Measurements from ENCODE around the gene UST. TPM values are rescaled to one million over a fixed set of nuclear protein-coding genes. Genes with fewer than 3 reads are reported as not detected.
"Not testable (repeated sequence)": the region's sequence is repeated elsewhere in the genome, so short reads cannot be mapped to it uniquely, and the experiment has no call there.

Gene UST
- total RNA-seq, 2 donors from 2014 or later, result 1.1 to 2.7 TPM

- no peak for DNase-seq
- Histone ChIP-seq H3K4me3 (no peak overlapping the region), H3K9me3 (no peaks in the 10 kb centered on the region), H3K4me1 (no peaks in the 10 kb centered on the region), H3K27ac (peak overlapping the region; percentile 62), H3K9ac (ENCODE audit: low read depth in 2 of 2, low read length in 2 of 2) (no peak overlapping the region), H3K27me3 (no peaks in the 10 kb centered on the region), H3K36me3 (no peaks in the 10 kb centered on the region)
- no peak for TF ChIP-seq CTCF (IDR thresholded peaks at IDR 0.05)
- intact Hi-C loops (cut with DNase I), result no loop called here
These were observed 14.7 kb downstream of the UST start for GRCh38 chr6:148761527-148762011.

GRCh38 chr6:148762231-148762630 lies 15.4 kb downstream of the UST start:
- Histone ChIP-seq H3K9ac (ENCODE audit: low read depth in 2 of 2, low read length in 2 of 2) (no peak overlapping the region), H3K27me3 (no peaks in the 10 kb centered on the region), H3K4me3 (no peak overlapping the region), H3K27ac (no peak overlapping the region), H3K4me1 (no peaks in the 10 kb centered on the region), H3K9me3 (no peaks in the 10 kb centered on the region), H3K36me3 (no peaks in the 10 kb centered on the region)
- intact Hi-C loops (cut with DNase I), result no loop called here
- DNase-seq, result no peak
- TF ChIP-seq CTCF (IDR thresholded peaks at IDR 0.05), result no peak

- H3K9me3 ChIP-seq; intact Hi-C loops (cut with DNase I); H3K36me3 ChIP-seq; H3K4me3 ChIP-seq; H3K4me1 ChIP-seq; H3K27me3 ChIP-seq; H3K27ac ChIP-seq; DNase-seq; H3K9ac ChIP-seq (ENCODE audit: low read depth in 2 of 2, low read length in 2 of 2): not testable (repeated sequence)
These were observed 17.6 kb downstream of the UST start for GRCh38 chr6:148764259-148765020.

- no peak for DNase-seq
- TF ChIP-seq CTCF (IDR thresholded peaks at IDR 0.05), result no peak
- Histone ChIP-seq H3K9ac (ENCODE audit: low read depth in 2 of 2, low read length in 2 of 2) (no peak overlapping the region), H3K4me3 (no peak overlapping the region), H3K27ac (no peak overlapping the region), H3K9me3 (no peaks in the 10 kb centered on the region), H3K4me1 (no peaks in the 10 kb centered on the region), H3K36me3 (no peaks in the 10 kb centered on the region), H3K27me3 (no peaks in the 10 kb centered on the region)
- intact Hi-C loops (cut with DNase I), result no loop called here
These were observed 19.3 kb downstream of the UST start for GRCh38 chr6:148765898-148766808.

DNA sequence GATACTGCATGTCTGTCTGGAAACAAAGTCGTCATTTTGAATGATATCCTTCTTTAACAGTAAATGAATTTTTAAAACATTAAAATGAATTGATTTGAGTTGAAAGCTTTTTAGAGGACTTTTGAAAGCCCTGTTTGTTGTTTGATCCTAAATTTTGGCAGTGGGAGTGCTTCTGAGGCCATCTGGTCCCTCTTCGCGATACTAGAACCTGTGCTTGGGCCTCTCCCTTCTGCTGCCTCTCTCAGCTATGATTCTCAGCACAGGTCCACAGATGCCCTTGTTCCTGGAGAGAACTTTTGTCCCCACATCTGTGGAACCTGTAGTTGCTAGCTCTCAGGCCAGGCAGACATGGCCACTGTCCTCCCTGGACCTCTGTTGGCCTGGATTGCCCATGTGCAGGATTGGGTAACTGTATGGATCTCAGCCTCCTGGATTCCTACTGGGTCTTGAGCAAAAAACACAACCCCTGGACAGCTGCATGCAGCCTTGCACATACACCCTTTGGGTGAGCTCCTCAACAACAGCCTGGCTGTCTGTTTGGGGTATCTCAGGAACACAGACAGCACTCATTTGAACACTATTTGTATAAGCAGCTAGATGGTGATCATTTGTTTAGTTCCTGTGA lies 21.9 kb downstream of the UST start:
- Histone ChIP-seq H3K27me3 (no peaks in the 10 kb centered on the region), H3K9ac (ENCODE audit: low read depth in 2 of 2, low read length in 2 of 2) (no peak overlapping the region), H3K36me3 (no peaks in the 10 kb centered on the region), H3K9me3 (no peaks in the 10 kb centered on the region), H3K27ac (no peak overlapping the region), H3K4me1 (no peaks in the 10 kb centered on the region), H3K4me3 (no peak overlapping the region)
- DNase-seq, result no peak
- no peak for TF ChIP-seq CTCF (IDR thresholded peaks at IDR 0.05)
- intact Hi-C loops (cut with DNase I), result no loop called here
